ENCODE measurements around the gene CCDC126. TPM values are rescaled to one million over a fixed set of nuclear protein-coding genes. Genes with fewer than 3 reads are reported as not detected.

The CCDC126 gene
- total RNA-seq, 4 donors from 2014 or later, result 12.3 to 25.3 (median 15.8) TPM

DNA sequence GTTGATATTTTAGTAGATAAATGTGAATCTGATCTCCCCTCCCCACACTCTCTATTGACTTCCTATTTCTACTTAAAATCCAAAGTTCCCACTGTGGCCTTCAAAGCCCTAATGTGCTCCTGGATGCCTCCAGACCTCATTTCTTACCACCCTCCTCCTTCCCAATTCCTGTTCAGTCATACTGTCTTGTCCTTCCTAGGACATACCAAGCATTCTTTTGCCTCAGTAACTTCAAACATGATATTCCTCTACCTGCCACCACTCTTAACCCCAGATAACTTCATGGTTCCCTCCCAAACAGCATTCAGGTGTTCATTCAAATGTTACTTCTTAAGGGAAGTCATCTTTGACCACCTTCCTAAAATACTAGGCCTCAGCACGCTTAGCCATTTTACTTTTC lies 48.6 kb downstream of the CCDC126 start:
- TF ChIP-seq, protein P1, sequence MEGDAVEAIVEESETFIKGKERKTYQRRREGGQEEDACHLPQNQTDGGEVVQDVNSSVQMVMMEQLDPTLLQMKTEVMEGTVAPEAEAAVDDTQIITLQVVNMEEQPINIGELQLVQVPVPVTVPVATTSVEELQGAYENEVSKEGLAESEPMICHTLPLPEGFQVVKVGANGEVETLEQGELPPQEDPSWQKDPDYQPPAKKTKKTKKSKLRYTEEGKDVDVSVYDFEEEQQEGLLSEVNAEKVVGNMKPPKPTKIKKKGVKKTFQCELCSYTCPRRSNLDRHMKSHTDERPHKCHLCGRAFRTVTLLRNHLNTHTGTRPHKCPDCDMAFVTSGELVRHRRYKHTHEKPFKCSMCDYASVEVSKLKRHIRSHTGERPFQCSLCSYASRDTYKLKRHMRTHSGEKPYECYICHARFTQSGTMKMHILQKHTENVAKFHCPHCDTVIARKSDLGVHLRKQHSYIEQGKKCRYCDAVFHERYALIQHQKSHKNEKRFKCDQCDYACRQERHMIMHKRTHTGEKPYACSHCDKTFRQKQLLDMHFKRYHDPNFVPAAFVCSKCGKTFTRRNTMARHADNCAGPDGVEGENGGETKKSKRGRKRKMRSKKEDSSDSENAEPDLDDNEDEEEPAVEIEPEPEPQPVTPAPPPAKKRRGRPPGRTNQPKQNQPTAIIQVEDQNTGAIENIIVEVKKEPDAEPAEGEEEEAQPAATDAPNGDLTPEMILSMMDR (IDR thresholded peaks at IDR 0.05), result no peak
- TF ChIP-seq POLR2A (IDR thresholded peaks at IDR 0.05), result no peak
- intact Hi-C loops (cut with DNase I; ENCODE audit: low total_unique reads), result no loop called here
- no peak overlapping the region for H3K4me3 ChIP-seq (ENCODE audit: low read depth, poor library complexity, severe bottlenecking)
- WGBS, 2 donors, result 91 to 96% methylated on average over 1 of the region's 1 CpG
- no peak for DNase-seq (ENCODE audit: low spot score in 2 of 2)

DNA sequence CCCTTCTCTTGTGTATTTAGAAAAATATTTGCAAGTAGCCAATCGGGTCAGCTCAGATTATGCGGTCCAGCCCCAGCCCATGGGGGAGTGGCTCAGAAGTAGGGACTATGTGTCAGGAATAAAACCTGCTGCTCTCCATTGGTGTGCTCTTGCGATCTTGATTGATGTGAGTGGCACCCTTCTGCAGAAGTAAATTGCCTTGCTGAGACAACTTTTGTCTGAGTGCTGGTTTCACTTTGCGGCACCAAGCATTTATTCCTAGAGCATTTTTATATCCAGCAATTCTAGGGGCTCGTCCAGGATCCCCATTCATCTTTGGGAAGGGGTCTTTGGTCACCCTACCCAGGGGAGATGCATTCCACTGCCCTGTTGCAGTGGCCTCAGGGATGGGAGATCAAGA lies 56.8 kb downstream of the CCDC126 start:
- DNase-seq (ENCODE audit: low spot score in 2 of 2), result no peak
- no peak overlapping the region for H3K4me3 ChIP-seq (ENCODE audit: low read depth, poor library complexity, severe bottlenecking)
- TF ChIP-seq, protein P1 (IDR thresholded peaks at IDR 0.05), result no peak
- no peak for TF ChIP-seq POLR2A (IDR thresholded peaks at IDR 0.05)
- WGBS, 2 donors, result 82 to 87% methylated on average over 5 of the region's 5 CpGs
- intact Hi-C loops (cut with DNase I; ENCODE audit: low total_unique reads), result no loop called here

DNA sequence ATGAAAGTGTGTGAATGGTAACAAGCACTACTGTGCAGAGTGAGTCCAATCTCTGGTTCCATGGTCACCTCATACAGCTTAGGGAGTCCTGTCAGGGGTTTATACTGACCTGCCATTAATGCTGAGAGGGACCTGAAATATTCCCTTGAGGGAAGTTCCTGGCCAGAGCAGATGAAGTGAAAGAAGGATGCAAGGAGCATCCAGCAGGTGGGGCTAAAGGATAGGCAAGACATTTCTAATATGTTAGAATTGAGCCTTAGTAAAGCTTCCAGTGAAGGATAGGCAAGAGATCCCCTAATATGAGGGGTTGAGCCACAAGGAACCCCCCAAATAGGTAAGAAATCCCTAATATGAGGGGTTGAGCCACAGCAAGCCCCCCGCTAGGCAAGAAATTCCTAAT lies 57.3 kb downstream of the CCDC126 start:
- TF ChIP-seq, protein P1 (IDR thresholded peaks at IDR 0.05), result no peak
- no peak for TF ChIP-seq POLR2A (IDR thresholded peaks at IDR 0.05)
- DNase-seq (ENCODE audit: low spot score in 2 of 2), result no peak
- H3K4me3 ChIP-seq (ENCODE audit: low read depth, poor library complexity, severe bottlenecking), result no peak overlapping the region
- 0 to 48% methylated on average over 1 of the region's 1 CpG for WGBS, 2 donors
- intact Hi-C loops (cut with DNase I; ENCODE audit: low total_unique reads), result no loop called here

DNA sequence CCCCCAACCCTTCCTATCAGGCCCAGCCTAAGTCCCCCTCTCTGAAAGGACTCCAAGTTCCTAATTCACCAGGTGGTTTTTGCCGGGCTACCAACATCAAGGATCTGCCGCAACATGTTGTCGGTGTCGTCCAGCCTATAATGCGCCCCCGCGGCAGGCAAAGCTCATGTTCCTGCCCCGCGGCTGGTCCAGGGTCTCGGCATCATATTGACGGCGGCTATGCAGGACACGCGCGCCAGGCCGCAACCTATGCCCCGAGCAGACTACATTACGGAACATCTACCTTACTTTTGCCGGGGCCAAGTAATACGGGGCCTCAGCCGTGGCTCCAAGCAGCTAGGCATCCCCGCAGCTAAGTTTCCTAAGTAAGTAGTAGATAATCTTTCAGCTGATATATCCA lies 58.3 kb downstream of the CCDC126 start:
- TF ChIP-seq, protein P1 (IDR thresholded peaks at IDR 0.05), result no peak
- no peak for TF ChIP-seq POLR2A (IDR thresholded peaks at IDR 0.05)
- DNase-seq (ENCODE audit: low spot score in 2 of 2), result no peak
- intact Hi-C loops (cut with DNase I; ENCODE audit: low total_unique reads), result no loop called here
- WGBS, 2 donors, result 93 to 98% methylated on average over 22 of the region's 22 CpGs
- no peak overlapping the region for H3K4me3 ChIP-seq (ENCODE audit: low read depth, poor library complexity, severe bottlenecking)

DNA sequence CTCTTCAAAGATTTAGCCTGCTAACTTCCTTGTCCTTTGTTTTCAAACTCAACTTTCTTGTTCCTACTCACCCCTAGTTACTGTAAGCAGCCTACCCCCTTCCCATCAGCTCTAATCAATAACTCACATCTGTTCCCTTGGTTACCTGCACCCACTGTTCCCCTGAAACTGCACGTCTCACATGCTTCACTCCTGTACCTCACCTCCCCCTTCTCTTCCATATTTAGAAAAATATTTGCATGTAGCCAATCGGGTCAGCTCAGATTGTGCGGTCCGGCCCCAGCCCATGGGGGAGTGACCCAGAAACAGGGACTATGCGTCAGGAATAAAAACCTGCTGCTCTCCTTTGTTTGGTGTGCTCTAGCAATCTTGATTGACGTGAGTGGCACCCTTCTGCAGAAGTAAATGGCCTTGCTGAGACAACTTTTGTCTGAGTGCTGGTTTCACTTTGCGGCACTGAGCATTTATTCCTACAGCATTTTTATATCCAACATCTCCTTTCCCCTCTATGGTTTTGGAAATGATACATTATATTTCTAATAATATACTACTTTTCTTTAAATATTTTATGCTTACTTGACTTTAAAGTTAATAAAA lies 61.7 kb downstream of the CCDC126 start:
- WGBS, 2 donors, result 86 to 89% methylated on average over 7 of the region's 7 CpGs
- intact Hi-C loops (cut with DNase I; ENCODE audit: low total_unique reads), result no loop called here
- no peak for TF ChIP-seq POLR2A (IDR thresholded peaks at IDR 0.05)
- TF ChIP-seq, protein P1 (IDR thresholded peaks at IDR 0.05), result no peak
- DNase-seq (ENCODE audit: low spot score in 2 of 2), result no peak
- H3K4me3 ChIP-seq (ENCODE audit: low read depth, poor library complexity, severe bottlenecking), result no peak overlapping the region

DNA sequence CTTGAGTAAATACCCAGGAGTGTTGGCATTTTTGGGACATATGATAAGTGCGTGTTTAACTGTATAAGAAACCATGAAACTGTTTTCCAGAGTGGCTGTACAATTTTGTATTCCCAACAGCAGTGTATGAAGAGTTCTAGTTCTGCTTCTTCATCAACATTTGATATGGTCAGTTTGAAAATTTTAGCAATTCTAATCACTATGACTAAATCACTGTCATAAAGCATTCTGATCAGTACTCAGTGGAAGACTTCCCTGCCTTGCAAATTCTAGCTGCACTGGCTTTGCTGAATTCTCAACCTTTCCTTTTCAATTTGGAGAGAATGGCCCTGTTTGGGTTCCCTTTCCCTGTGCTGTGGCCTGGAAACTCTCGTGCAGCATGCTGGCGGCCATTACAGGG lies 64.2 kb downstream of the CCDC126 start:
- TF ChIP-seq, protein P1 (IDR thresholded peaks at IDR 0.05), result no peak
- TF ChIP-seq POLR2A (IDR thresholded peaks at IDR 0.05), result no peak
- H3K4me3 ChIP-seq (ENCODE audit: low read depth, poor library complexity, severe bottlenecking), result no peak overlapping the region
- DNase-seq (ENCODE audit: low spot score in 2 of 2), result no peak
- 83 to 84% methylated on average over 3 of the region's 3 CpGs for WGBS, 2 donors
- intact Hi-C loops (cut with DNase I; ENCODE audit: low total_unique reads), result no loop called here
